Measurements from ENCODE around the gene SCG5.
A peak's percentile ranks its signal among the peaks of the same experiment; 100 is the strongest.

SCG5 gene

DNA sequence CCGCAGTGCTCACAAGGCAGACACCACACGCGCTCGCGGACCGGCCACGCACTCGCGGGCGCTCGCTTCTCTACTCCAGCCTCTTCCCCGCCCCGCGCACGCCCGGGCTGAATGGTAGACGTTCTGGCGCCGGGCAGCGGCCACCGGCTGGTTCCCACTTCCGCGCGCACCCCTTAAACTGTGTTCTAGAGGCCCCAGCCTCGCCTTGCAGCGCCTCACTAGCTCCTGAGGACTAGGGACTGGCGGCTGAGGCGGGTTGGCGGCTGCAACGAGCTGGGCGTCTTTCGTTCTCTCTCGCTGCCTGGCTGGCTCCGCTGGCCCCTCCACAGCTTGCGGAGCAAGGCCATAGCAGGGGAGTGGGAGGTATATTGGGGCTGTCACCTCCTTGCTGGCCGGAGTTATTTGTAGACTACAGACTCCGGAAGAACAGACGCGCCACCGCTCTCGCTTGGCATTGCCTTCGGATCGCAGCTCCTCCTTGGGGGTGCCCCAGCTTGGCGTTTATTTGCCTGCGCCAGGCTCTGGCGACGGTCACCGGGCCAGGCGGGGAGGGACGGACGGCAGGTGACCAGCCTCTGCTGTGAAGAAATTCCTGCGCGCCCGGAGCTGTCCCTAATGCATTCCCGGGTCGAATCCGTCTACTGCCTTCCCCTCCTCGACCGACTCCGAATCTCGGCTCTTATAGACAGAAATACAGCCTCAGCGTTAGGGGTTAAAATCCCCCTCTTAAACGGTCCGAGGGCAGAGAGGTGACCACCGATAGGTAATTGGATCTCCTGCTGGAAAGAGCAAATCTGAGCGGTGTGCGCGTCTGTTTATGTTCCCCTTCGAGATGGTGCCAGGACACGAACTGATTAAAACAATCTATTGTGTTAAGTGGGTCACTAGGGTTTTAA lies 77.6 kb downstream of the SCG5 start:
- in situ Hi-C loops (cut with MboI; ENCODE audit: low sequenced_read_pairs, unreplicated experiment), result no loop called here
- no peak for TF ChIP-seq CTCF (IDR thresholded peaks at IDR 0.05; ENCODE audit: borderline replicate concordance, control extremely low read depth, extremely low read depth, insufficient read depth, missing control alignments)
- DNase-seq (ENCODE audit: low spot score), result peak; percentile 38

- no peak for DNase-seq (ENCODE audit: low spot score)
- TF ChIP-seq CTCF (IDR thresholded peaks at IDR 0.05; ENCODE audit: borderline replicate concordance, control extremely low read depth, extremely low read depth, insufficient read depth, missing control alignments), result no peak
- in situ Hi-C loops (cut with MboI; ENCODE audit: low sequenced_read_pairs, unreplicated experiment), result no loop called here
Observed at GRCh38 chr15:32721596-32721995, 80.1 kb downstream of the SCG5 start.

- in situ Hi-C loops (cut with MboI; ENCODE audit: low sequenced_read_pairs, unreplicated experiment), result no loop called here
- no peak for TF ChIP-seq CTCF (IDR thresholded peaks at IDR 0.05; ENCODE audit: borderline replicate concordance, control extremely low read depth, extremely low read depth, insufficient read depth, missing control alignments)
- no peak for DNase-seq (ENCODE audit: low spot score)
Observed at GRCh38 chr15:32722136-32722535, 80.6 kb downstream of the SCG5 start.

DNA sequence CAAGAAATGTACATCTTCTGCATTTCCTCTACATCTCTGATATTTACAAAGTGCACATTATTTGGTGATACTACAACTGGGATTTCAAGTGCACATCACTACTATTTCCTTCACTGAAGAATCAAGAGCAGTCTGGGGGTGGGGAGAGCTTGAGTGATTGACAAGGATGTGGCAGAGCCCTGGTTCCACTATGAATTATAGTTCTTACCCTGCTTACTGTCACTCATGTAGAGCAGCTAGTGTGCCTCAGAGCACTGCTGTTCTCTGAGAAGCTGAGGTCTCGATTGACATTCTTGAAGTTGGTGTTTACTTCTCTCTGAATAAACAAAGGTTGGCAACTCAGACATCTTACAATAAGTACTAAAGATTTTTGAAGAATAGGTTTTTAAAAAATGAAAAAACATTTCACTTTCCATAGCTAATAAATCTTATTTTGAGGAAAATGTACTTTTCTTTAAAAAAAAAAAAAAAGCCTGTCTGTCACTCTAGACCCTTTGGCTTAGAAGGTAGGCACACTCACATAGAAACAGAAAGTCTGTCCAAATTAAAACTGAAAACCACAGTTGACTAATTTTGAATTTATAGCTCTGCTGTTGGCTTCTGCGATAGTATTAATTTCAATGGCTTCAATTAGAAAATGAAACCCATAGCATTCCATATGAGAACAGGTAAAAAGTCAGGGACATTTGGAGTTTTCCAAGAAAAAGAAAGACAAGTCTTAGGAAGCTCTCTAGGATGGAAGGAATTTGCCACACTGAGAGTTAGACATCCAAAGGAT lies 81.8 kb downstream of the SCG5 start:
- TF ChIP-seq CTCF (IDR thresholded peaks at IDR 0.05; ENCODE audit: borderline replicate concordance, control extremely low read depth, extremely low read depth, insufficient read depth, missing control alignments), result no peak
- peak; percentile 53 for DNase-seq (ENCODE audit: low spot score)
- in situ Hi-C loops (cut with MboI; ENCODE audit: low sequenced_read_pairs, unreplicated experiment), result no loop called here

DNA sequence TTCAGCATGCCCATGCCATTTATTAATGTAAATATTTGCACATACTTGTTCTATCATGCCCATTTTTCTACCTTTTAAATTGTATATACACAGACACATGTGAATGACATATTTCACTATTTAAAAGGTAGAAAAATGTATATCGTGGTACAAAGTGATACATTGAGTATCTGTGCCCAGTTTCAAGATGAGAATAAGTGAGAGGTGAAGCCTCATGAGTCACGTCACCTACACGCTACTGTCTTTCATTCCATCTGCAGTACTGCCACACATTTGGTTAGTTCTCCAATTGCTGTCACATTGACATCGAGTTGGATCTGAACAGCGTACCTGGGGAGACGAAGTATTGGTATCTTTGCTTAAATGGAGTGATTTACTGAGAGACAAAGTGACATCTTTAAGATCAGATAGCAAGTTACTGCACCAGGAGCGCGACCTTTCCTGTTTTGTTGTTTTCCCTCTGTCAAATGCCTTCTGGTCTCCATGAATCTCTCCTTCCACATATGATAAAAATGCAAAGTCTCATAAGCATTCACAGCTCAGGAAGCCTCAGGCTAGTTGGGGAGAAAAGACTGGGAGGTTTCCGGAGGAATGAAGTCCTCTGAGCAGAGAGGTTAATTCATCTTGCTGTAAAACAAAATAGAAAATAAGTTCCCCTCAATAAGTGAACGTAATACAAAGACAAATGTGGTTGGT lies 88.3 kb downstream of the SCG5 start:
- in situ Hi-C loops (cut with MboI; ENCODE audit: low sequenced_read_pairs, unreplicated experiment), result no loop called here
- TF ChIP-seq CTCF (IDR thresholded peaks at IDR 0.05; ENCODE audit: borderline replicate concordance, control extremely low read depth, extremely low read depth, insufficient read depth, missing control alignments), result no peak
- no peak for DNase-seq (ENCODE audit: low spot score)
